Right hindlimb (tissue), 1 donor: ENCODE data around the gene HIC1.

Source experiments
- DNase-seq: peaks from one replicate; pipeline ENCODE4 v3.0.0-alpha.2; 2018

Gene HIC1

GRCh38 chr17:2082003-2082781 lies 27.3 kb downstream of the HIC1 start:
- DNase-seq, result peak; percentile 32

GRCh38 chr17:2083613-2084035 lies 28.7 kb downstream of the HIC1 start:
- DNase-seq, result peak; percentile 26

- peak; percentile 80 for DNase-seq
Measured at GRCh38 chr17:2084036-2084765, 29.3 kb downstream of the HIC1 start.

GRCh38 chr17:2084766-2085647 lies 30.1 kb downstream of the HIC1 start:
- DNase-seq, result peak; percentile 90

- DNase-seq, result peak; percentile 87
Measured at GRCh38 chr17:2085648-2085949, 30.7 kb downstream of the HIC1 start.

- DNase-seq, result no peak
Measured at GRCh38 chr17:2086306-2086705, 31.4 kb downstream of the HIC1 start.

- peak; percentile 69 for DNase-seq
Measured at GRCh38 chr17:2087597-2088211, 32.8 kb downstream of the HIC1 start.

- peak; percentile 59 for DNase-seq
Measured at GRCh38 chr17:2089021-2089422, 34.1 kb downstream of the HIC1 start.

GRCh38 chr17:2090210-2090641 lies 35.3 kb downstream of the HIC1 start:
- DNase-seq, result no peak

- peak; percentile 91 for DNase-seq
Measured at GRCh38 chr17:2090804-2091534, 36.1 kb downstream of the HIC1 start.

- no peak for DNase-seq
Measured at GRCh38 chr17:2092253-2092652, 37.4 kb downstream of the HIC1 start.

- no peak for DNase-seq
Measured at GRCh38 chr17:2093349-2093748, 38.4 kb downstream of the HIC1 start.

GRCh38 chr17:2094891-2095535 lies 40.1 kb downstream of the HIC1 start:
- DNase-seq, result peak; percentile 66

GRCh38 chr17:2095536-2095910 lies 40.6 kb downstream of the HIC1 start:
- no peak for DNase-seq

GRCh38 chr17:2101448-2102257 lies 46.8 kb downstream of the HIC1 start:
- DNase-seq, result no peak

- peak; percentile 85 for DNase-seq
Measured at GRCh38 chr17:2102931-2103809, 48.3 kb downstream of the HIC1 start.

- no peak for DNase-seq
Measured at GRCh38 chr17:2105663-2106062, 50.8 kb downstream of the HIC1 start.

- no peak for DNase-seq
Measured at GRCh38 chr17:2106308-2106955, 51.5 kb downstream of the HIC1 start.

- DNase-seq, result no peak
Measured at GRCh38 chr17:2107050-2107449, 52.1 kb downstream of the HIC1 start.
